Lung (tissue), 12 donors: ENCODE results near the gene RBFOX1. TPM values are rescaled to one million over a fixed set of nuclear protein-coding genes. Genes with fewer than 3 reads are reported as not detected.

ENCODE experiments used
- ATAC-seq: fragments of 200-7000 bp; cut with Tn5 transposase; one replicate; pipeline ENCODE4 v1.9.1; 2020; ENCODE audit warnings: moderate number of reproducible peaks; ENCODE audit not compliant: insufficient read depth, low FRiP score
- DNase-seq, 3 donors: peaks; one replicate each; pipeline ENCODE4 v3.0.0-alpha.2; 2013 to 2017
- H3K27ac ChIP-seq, 2 donors: one replicate each; pipeline ENCODE4 v1.5.1; 2013; ENCODE audit warnings: mild to moderate bottlenecking in 2 of 2, moderate library complexity in 2 of 2, control low read depth in 1 of 2, inconsistent platforms in 1 of 2, low read depth in 1 of 2, low read length in 1 of 2
- H3K27me3 ChIP-seq, 3 donors: one replicate each; pipeline ENCODE4 v1.5.1; 2013; ENCODE audit warnings: low read length in 2 of 3; ENCODE audit not compliant: control insufficient read depth in 3 of 3, insufficient read depth in 3 of 3
- H3K36me3 ChIP-seq, 4 donors: one replicate each; pipeline ENCODE4 v1.5.1; 2013; ENCODE audit warnings: low read length in 4 of 4, mild to moderate bottlenecking in 1 of 4, moderate library complexity in 1 of 4; ENCODE audit not compliant: control insufficient read depth in 4 of 4, insufficient read depth in 4 of 4
- H3K4me1 ChIP-seq, 5 donors: one replicate each; pipeline ENCODE4 v1.5.1; 2013; ENCODE audit warnings: low read length in 5 of 5, mild to moderate bottlenecking in 2 of 5, moderate library complexity in 1 of 5; ENCODE audit not compliant: control insufficient read depth in 5 of 5, insufficient read depth in 5 of 5
- H3K4me3 ChIP-seq: one replicate; pipeline ENCODE4 v1.5.1; 2013; ENCODE audit warnings: mild to moderate bottlenecking, control low read depth, moderate library complexity
- H3K9ac ChIP-seq, 2 donors: one replicate each; pipeline ENCODE4 v1.5.1; 2013; ENCODE audit warnings: low read length in 2 of 2, control low read depth in 1 of 2; ENCODE audit not compliant: insufficient read depth in 1 of 2
- H3K9me3 ChIP-seq, 4 donors: one replicate each; pipeline ENCODE4 v1.5.1; 2013; ENCODE audit warnings: low read length in 3 of 4, mild to moderate bottlenecking in 1 of 4, moderate library complexity in 1 of 4; ENCODE audit not compliant: control insufficient read depth in 4 of 4, insufficient read depth in 3 of 4
- CTCF ChIP-seq: IDR thresholded peaks from 2 replicates; pipeline ENCODE4 v1.5.1; 2012; ENCODE audit warnings: mild to moderate bottlenecking; ENCODE audit errors: control extremely low read depth, extremely low read depth
- WGBS, 2 donors: extraction: QIAGEN DNeasy Blood & Tissue Kit; methylation state at CpG; one replicate each; pipeline ENCODE4 v1.1.7; 2013; 5-methylcytosine and 5-hydroxymethylcytosine counted together
- polyA plus RNA-seq, 2 donors: library from polyadenylated mRNA; stranded (reverse); fragments of 200-250 nt; gene quantifications; one replicate each; pipeline ENCODE4 v1.2.1, GENCODE V29; 2013
- total RNA-seq, 2 donors: library from RNA; depleted of rRNA in 1 of 2; stranded (reverse); fragments of >200 nt in 1 of 2; gene quantifications; one replicate each; pipeline ENCODE4 v1.2.1, GENCODE V29; 2014 to 2021
- donor health status: control.
- donor health status: control.
- donor health status: Bipolar disorder and iron deficiency.
- donor health status: healthy.
- donor health status: DM: yes; HTN: yes; CAD: no.

The RBFOX1 gene
- total and polyA plus RNA-seq, 4 donors, result 0.55 to 3.0 TPM; not detected in 2

GRCh38 chr16:7512503-7512902, 179.9 kb downstream of the RBFOX1 start:
- peaks cover 0 to 8% (median under 1%) of the 10 kb centered on the region in 4 donors for H3K9me3 ChIP-seq
- TF ChIP-seq CTCF, result no peak
- ATAC-seq (no peak), DNase-seq (no peak)
- H3K4me1 ChIP-seq, result no peaks in the 10 kb centered on the region
- H3K4me3 ChIP-seq, result no peak overlapping the region
- H3K27ac ChIP-seq, result no peak overlapping the region
- H3K27me3 ChIP-seq, result peaks cover 0 to 4% (median 0%) of the 10 kb centered on the region in 3 donors
- WGBS, 2 donors, result 60% methylated on average over 3 of the region's 3 CpGs
- no peak overlapping the region for H3K9ac ChIP-seq
- no peaks in the 10 kb centered on the region for H3K36me3 ChIP-seq

DNA sequence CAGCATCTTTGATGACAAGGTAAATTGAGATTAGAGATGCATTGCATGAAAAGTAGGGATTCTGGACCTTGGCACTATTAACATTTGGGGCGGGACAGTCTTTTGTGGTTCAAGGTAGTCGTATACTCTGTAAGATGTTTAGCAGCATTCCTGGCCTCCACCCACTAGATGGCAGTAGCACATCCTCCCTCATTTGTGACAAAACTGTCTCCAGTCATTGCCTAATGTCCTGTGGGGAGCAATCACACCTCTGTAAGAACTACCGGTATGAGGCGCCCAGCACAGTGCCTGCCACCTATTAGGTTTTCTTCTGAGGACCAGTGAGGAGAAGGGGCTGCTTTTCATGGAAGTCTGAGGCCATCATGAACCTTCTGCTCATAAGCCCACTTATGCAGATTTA, 180.8 kb downstream of the RBFOX1 start:
- no peak overlapping the region for H3K27ac ChIP-seq
- H3K27me3 ChIP-seq, result peaks cover 0 to 4% (median 0%) of the 10 kb centered on the region in 3 donors
- peaks cover 0 to 8% (median under 1%) of the 10 kb centered on the region in 4 donors for H3K9me3 ChIP-seq
- no peaks in the 10 kb centered on the region for H3K4me1 ChIP-seq
- WGBS, 2 donors, result 75 to 90% methylated on average over 4 of the region's 4 CpGs
- no peak for TF ChIP-seq CTCF
- ATAC-seq (no peak), DNase-seq (no peak)
- no peaks in the 10 kb centered on the region for H3K36me3 ChIP-seq
- H3K9ac ChIP-seq, result no peak overlapping the region
- H3K4me3 ChIP-seq, result no peak overlapping the region

DNA sequence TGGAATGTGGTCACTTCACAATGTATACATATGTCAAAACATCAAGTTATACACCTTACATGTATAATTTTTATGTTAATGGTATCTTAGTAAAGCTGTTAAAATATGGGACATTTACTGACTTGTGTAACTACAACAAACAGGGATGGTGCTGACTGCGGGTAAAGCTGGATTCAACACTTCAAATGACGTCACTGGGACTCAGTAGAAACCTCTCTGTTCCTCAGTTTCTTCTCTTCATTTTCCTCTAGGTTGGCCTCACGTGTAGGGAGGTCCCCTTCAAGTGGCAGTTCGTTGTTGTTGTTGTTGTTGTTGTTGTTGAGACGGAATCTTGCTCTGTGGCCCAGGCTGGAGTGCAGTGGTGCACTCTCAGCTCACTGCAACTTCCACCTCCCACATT, 182.9 kb downstream of the RBFOX1 start:
- H3K9ac ChIP-seq, result no peak overlapping the region
- no peak for DNase-seq
- H3K9me3 ChIP-seq, result peaks cover 0 to 8% (median under 1%) of the 10 kb centered on the region in 4 donors
- H3K27ac ChIP-seq, result no peak overlapping the region
- TF ChIP-seq CTCF, result no peak
- H3K27me3 ChIP-seq, result no peaks in the 10 kb centered on the region
- no peaks in the 10 kb centered on the region for H3K36me3 ChIP-seq
- no peak for ATAC-seq
- H3K4me3 ChIP-seq, result no peak overlapping the region
- H3K4me1 ChIP-seq, result no peaks in the 10 kb centered on the region
- WGBS, 2 donors, result 72 to 78% methylated on average over 5 of the region's 5 CpGs

DNA sequence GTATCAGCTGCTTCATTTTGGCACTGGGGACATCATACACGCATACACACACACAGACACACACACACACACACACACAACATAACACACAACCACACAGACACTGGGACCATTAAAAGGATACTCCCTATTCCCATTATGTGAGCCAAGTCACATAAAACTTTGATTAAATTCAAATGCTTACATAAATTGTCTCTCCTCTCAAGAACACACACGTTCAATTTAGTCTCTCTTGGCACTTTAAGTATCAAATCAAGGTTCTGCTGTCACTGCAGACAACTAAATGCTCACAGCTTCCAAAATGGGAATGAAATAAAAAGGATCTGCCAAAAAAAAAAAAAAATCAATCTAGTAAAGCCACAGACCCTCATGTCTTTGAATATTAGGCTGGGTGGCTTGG, 184.9 kb downstream of the RBFOX1 start:
- DNase-seq (no peak), ATAC-seq (no peak)
- H3K36me3 ChIP-seq, result no peaks in the 10 kb centered on the region
- peaks cover 0 to 7% (median under 1%) of the 10 kb centered on the region in 4 donors for H3K9me3 ChIP-seq
- no peak overlapping the region for H3K9ac ChIP-seq
- 73 to 83% methylated on average over 2 of the region's 2 CpGs for WGBS, 2 donors
- no peak for TF ChIP-seq CTCF
- H3K4me1 ChIP-seq, result peaks cover 0 to 3% (median 0%) of the 10 kb centered on the region in 5 donors
- no peak overlapping the region for H3K4me3 ChIP-seq
- no peaks in the 10 kb centered on the region for H3K27me3 ChIP-seq
- H3K27ac ChIP-seq, result no peak overlapping the region
